ENCODE data around the gene IFIT5.

Gene IFIT5, protein sequence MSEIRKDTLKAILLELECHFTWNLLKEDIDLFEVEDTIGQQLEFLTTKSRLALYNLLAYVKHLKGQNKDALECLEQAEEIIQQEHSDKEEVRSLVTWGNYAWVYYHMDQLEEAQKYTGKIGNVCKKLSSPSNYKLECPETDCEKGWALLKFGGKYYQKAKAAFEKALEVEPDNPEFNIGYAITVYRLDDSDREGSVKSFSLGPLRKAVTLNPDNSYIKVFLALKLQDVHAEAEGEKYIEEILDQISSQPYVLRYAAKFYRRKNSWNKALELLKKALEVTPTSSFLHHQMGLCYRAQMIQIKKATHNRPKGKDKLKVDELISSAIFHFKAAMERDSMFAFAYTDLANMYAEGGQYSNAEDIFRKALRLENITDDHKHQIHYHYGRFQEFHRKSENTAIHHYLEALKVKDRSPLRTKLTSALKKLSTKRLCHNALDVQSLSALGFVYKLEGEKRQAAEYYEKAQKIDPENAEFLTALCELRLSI

DNA sequence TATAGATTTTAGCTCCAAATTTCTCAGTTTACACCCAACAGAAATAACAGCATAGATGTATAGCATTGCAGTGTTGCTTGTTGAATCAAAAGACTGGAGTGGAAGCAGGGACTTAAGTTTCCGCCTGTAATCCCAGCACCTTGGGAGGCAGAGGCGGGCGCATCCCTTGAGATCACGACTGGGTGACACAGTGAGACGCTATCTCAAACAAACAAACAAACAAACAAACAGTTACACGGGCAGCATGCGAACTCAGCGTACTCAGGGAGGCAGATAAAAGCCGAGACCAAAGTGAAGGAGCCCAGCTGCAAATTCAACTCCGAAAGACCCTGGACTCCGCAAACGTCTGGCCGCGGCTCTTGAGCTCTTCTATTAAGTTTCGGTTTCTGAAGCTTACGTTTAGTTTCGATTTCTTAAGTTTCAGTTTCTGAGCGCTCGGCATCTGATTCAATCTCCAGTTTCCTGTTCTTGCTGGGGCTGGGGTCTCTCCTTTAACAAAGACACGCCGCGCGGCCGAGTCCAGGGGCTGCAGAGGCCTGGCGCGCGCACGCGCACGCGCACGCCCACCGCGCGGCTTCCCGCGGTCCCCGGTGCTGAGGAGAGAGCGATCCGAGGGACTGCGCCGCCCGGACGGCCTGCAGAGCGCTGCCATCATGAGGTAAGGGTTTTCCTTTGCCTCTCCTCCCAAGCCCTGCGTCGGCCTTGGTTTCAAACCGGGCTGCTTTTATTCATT, at the start of gene IFIT5:
TSS of gene IFIT5 (plus strand) at position 423 of the 733 bp plus-strand sequence. CDS start at position 654, 231 bp downstream.
- Mint-ChIP-seq H3K4me1 (peaks cover 51% of the 10 kb centered on the region), H3K9me3 (peaks cover 5 to 10% of the 10 kb centered on the region in 2 donors), H3K27me3 (no peaks in the 10 kb centered on the region), H3K4me3 (peak within 1 kb of the TSS; percentile 96 to 99), H3K27ac (peak within 1 kb of the TSS; percentile 97 to 98)
- peak; percentile 83 for ATAC-seq
- peak; percentile 66 to 70 for DNase-seq

DNA sequence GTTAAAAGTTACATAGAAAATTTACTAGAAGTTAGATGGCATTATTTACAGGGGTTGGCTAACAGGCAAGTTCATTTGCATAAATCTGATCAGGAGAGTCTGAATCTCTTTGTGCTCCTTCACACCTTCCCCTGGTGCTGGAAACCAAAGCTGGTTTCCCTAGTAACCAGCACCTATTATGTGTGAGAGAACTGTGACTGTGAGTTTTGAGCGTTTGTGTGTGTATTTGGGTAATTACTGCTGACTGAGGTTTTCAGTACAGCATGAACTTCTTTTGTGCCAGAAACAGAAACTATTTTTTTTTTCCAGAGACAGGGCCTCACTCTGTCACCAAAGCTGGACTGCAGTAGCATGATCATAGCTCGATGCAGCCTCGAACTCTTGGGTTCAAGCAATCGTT, 46.8 kb upstream of the IFIT5 start:
- peaks cover 12% of the 10 kb centered on the region for H3K27me3 Mint-ChIP-seq
- no peak overlapping the region for H3K27ac Mint-ChIP-seq
- ATAC-seq, result peak; percentile 79
- H3K4me1 Mint-ChIP-seq, result peaks cover 37% of the 10 kb centered on the region
- DNase-seq, result no peak
- no peak overlapping the region for H3K4me3 Mint-ChIP-seq
- no peaks in the 10 kb centered on the region for H3K9me3 Mint-ChIP-seq

DNA sequence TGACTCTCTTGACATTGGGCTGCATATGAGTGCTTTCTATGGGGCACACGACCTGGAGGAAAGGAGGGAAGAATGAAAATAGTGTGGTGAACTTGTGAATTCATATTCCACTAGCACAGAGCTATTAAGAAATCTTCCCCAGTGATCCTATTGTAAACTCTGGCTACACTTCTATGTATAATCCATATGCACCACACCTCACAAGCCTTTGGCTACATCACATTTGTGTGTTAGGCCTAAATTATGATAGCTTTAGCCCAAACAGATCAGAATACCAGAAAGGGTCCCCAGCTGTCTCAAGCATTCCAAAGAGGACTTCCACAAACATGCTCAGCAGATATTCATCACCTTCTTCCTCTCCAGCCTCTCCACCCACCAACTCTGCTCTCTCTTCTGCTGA, 46.2 kb upstream of the IFIT5 start:
- H3K27ac Mint-ChIP-seq, result no peak overlapping the region
- H3K27me3 Mint-ChIP-seq, result peaks cover 17% of the 10 kb centered on the region
- H3K4me1 Mint-ChIP-seq, result peaks cover 37% of the 10 kb centered on the region
- H3K9me3 Mint-ChIP-seq, result no peaks in the 10 kb centered on the region
- DNase-seq (no peak), ATAC-seq (no peak)
- no peak overlapping the region for H3K4me3 Mint-ChIP-seq

DNA sequence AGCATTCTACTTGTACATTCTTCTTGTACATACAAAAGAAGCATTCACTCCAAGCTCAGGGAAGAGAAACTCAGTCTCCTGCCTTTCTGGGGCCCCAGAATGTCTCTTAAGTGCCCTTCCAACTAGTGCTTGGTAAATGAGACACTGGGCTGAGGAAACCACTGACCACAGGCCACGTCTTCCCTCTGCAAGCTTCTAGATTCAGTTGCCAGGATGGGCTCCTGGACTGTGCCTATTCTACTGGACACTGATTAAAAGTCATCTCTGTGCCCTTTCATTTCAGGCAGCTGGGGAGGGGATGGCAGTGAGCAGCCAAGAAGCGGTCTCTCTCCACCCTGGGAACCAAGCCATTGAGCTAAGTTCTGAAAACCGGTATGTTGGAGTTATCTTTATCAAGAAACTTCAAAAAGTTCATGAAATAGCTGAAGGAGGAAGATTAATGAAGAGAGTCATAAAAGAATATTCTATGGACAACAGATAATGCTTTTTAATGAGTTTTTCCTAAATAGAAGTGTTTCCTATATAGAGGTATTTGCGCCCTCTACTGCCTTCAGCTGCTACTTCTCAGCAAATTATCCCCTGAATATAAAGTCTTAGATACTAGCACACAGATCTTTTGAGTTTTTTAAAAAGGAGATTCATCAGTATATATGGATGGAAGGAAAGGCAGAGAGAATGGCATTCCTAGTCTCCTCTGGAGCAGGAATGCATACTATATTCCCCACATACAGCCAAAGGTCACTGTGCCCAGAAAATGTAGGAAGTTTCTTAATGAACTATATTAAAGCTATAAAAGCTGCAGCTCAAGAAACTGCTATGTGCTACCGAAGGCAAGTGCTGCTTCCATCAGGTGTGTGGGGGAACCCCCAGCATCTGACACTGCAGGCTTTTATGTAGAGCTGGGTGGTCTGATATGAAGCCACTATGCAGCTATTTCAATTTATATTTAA, 44.9 kb upstream of the IFIT5 start:
- no peak overlapping the region for H3K27ac Mint-ChIP-seq
- DNase-seq, result no peak

DNA sequence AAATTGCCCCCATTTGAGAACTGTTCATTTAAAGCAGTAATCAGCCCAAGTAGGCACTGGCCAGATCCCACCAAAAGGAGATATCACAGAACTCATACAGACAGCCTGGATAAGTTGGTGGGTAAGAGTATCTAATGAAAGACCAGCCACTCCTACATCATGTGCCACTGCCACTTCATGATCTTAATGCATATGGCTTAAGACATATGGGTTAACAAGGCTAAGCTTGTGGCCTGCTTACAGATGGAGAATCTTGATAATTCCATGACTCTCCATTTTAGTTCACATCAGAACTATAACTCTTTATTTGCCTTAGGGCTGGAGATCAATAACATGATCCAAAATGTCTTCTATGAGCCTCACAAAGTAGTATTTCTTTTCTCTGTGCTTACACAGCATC, 43.3 kb upstream of the IFIT5 start:
- no peak for DNase-seq
- no peak for ATAC-seq
- no peak overlapping the region for H3K27ac Mint-ChIP-seq
- peaks cover 26% of the 10 kb centered on the region for H3K27me3 Mint-ChIP-seq
- H3K4me3 Mint-ChIP-seq, result no peak overlapping the region
- no peaks in the 10 kb centered on the region for H3K9me3 Mint-ChIP-seq
- H3K4me1 Mint-ChIP-seq, result peaks cover 21% of the 10 kb centered on the region

More for the DNA sequence above, 44.9 kb upstream of the IFIT5 start:
- Mint-ChIP-seq H3K9me3 (no peaks in the 10 kb centered on the region), H3K27me3 (peaks cover 24% of the 10 kb centered on the region), H3K4me1 (peaks cover 30% of the 10 kb centered on the region), H3K4me3 (no peak overlapping the region)
- peak; percentile 26 for ATAC-seq

DNA sequence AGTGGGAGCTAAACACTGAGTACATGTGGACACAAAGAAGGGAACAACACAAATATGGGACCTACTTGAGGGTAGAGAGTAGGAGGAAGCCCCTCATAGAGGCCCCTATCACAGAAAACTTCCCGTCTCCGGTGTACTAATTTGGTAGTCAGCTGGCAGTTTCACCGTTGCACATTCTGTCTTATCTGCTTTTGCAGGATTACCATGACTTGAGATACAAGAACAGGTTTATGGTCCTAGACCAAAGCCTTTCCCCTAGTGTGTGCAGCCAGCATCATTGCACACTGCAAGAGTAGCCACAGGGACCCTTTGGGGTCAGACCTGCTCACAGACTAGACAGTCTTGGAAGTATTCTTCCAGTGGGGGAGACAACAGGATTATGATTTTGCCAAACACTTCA, 42.4 kb upstream of the IFIT5 start:
- ATAC-seq (no peak), DNase-seq (no peak)
- Mint-ChIP-seq H3K27ac (no peak overlapping the region), H3K9me3 (no peaks in the 10 kb centered on the region), H3K4me1 (peaks cover 21% of the 10 kb centered on the region), H3K27me3 (peaks cover 26% of the 10 kb centered on the region), H3K4me3 (no peak overlapping the region)

DNA sequence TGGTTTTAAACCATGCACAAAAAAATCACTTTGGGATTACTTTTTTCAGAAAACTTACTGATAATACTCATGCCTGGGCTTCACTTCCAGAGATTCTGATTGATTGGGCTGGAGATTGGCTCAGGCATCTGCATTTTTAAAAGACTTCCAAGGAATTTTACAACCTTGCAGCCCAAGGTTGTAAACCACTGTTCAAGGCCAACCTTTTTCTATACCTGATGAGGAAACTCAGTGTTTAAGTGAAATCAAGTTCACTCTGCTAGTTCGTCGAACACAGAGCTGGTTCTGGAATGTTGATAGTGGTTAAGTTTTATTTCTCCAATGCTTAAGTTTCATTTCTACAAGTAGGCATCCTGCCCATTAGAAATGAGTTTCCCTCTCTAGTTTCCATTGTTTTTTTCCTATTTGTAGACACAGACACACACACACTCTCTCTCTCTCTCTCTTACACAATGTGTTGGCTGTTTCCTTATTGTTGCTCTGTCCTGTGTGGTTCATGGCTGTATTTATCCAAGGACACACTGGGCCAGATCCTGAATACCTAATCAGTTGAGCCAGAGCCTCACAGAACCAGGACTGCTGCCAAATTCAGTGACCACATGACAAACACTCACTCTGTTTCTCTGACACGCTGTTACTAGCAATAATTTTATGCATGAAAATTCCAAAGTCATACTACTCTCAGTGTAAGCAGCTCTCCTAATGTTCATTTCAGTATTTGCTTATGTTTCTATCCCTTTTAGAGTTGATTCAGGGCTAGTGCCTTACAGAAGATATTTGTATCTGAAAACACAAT, 40.3 kb upstream of the IFIT5 start:
- H3K27ac Mint-ChIP-seq, result peak overlapping the region in 1 of 2 donors; percentile 15
- no peaks in the 10 kb centered on the region for H3K9me3 Mint-ChIP-seq
- H3K4me1 Mint-ChIP-seq, result peaks cover 6% of the 10 kb centered on the region
- H3K4me3 Mint-ChIP-seq, result no peak overlapping the region
- DNase-seq, result no peak
- ATAC-seq, result no peak
- H3K27me3 Mint-ChIP-seq, result peaks cover 26% of the 10 kb centered on the region

DNA sequence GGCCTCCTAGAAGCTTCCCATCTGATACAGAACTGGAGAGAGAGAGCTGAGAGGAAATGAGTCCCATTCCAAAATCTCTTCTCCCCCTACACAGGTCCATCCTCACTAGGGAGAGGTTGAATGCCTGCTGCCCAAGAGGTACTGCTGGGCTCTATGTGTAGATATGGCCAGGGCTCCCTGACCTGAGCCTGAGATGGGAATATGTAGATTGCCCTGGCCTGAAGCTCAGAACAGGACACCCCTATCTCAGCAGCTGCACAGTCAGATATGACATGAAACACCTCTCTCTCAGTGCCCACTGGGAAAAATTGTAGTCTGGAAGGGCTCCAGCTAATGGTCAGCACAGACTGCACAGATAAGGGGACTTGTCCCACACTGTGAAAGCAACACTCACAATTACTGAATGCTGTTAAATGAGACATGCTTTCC, 39.6 kb upstream of the IFIT5 start:
- Mint-ChIP-seq H3K27ac (no peak overlapping the region), H3K4me3 (no peak overlapping the region), H3K9me3 (no peaks in the 10 kb centered on the region), H3K4me1 (no peaks in the 10 kb centered on the region), H3K27me3 (peaks cover 26% of the 10 kb centered on the region)
- DNase-seq (no peak), ATAC-seq (no peak)

DNA sequence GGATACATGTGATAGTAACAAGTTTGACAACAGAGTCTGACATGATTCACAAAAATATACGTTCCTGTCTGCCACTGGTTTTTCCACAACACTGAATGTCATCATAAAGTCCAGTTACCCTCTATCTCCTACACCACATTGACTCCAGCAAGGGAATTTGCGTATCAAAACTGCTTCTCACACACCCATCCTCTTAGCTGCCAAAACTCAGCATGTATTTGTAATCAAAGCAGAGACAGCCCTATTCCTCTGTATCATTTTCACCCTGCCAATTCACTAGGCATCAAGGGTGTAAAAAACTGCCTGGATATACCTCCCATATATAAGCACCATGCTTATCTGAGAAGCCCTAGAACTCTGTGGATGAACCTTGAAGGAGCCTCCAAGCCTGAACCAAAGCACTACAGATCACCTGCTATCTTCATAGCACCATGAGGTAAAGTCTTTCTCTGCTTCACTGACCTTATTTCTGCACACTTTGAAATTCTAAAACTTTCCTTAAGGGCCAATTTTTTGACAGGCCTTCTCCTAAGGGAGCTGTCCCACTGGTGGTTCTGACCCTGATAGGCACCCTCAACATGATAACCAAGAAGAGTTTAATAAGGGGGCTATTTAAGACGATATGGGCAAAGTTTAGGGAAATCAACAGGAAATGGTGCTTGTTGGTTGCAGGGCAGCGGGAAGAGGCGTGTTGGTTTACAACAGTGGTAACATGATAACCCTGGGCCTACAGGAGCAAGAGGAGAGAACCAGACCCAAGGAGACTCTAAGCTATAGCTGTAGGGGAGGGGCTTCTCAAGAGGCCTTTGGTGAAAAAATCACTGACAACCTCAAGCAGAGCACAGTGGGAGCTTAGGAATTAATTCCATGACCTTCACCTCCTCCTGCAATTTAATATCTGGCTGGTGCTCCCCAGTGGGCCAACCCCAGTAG, 36.4 kb upstream of the IFIT5 start, which contains the start of gene IFIT1B:
TSS of gene IFIT1B (plus strand) at position 352 of the 933 bp plus-strand sequence. CDS start at position 432, 80 bp downstream.
- no peaks in the 10 kb centered on the region for H3K4me1 Mint-ChIP-seq
- no peak for ATAC-seq
- H3K4me3 Mint-ChIP-seq, result no peak within 1 kb of the TSS
- no peak for DNase-seq
- H3K27ac Mint-ChIP-seq, result no peak within 1 kb of the TSS
- H3K27me3 Mint-ChIP-seq, result peaks cover 10% of the 10 kb centered on the region
- H3K9me3 Mint-ChIP-seq, result no peaks in the 10 kb centered on the region

DNA sequence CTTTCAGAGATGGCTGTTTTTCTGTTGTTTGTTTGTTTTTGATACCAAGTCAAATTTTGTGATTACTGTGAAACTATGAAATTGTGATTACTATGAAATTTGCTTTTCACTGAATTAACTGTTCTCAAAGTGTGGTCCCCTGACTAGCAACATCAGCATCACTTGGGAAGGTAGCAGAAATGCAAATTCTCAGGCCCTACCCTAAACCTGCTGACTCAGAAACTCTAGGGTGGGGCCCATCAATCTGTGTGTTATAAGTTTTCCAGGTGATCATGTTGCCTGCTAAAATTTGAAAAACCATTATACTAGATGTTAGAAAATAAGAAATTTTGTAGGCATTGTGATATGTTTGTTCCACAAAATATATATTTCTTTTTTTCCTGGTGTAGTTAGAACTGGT, 35.3 kb upstream of the IFIT5 start:
- H3K27me3 Mint-ChIP-seq, result peaks cover 5% of the 10 kb centered on the region
- H3K27ac Mint-ChIP-seq, result no peak overlapping the region
- H3K4me1 Mint-ChIP-seq, result no peaks in the 10 kb centered on the region
- no peaks in the 10 kb centered on the region for H3K9me3 Mint-ChIP-seq
- no peak overlapping the region for H3K4me3 Mint-ChIP-seq
- DNase-seq (no peak), ATAC-seq (no peak)

DNA sequence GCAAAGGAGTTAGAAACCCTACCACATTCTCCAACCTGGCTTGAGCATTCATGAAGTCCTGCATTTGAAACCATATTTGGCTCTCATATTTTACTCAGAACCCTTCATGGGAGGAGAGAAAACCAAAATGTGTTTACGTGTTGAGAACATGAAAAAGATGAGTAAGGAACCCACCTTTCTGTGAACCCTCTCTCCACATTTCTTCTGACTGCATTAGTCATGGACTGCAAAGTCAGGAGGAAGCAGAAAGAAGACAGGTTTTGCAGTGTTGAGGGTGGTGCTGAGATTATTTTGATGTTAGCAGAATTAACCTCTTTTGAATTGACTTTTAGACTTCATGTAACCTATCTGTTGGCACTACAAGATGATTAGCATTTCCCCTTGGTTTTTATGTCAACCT, 31.6 kb upstream of the IFIT5 start:
- no peak overlapping the region for H3K4me3 Mint-ChIP-seq
- no peak for ATAC-seq
- no peaks in the 10 kb centered on the region for H3K27me3 Mint-ChIP-seq
- no peak overlapping the region for H3K27ac Mint-ChIP-seq
- H3K4me1 Mint-ChIP-seq, result no peaks in the 10 kb centered on the region
- no peaks in the 10 kb centered on the region for H3K9me3 Mint-ChIP-seq
- no peak for DNase-seq

DNA sequence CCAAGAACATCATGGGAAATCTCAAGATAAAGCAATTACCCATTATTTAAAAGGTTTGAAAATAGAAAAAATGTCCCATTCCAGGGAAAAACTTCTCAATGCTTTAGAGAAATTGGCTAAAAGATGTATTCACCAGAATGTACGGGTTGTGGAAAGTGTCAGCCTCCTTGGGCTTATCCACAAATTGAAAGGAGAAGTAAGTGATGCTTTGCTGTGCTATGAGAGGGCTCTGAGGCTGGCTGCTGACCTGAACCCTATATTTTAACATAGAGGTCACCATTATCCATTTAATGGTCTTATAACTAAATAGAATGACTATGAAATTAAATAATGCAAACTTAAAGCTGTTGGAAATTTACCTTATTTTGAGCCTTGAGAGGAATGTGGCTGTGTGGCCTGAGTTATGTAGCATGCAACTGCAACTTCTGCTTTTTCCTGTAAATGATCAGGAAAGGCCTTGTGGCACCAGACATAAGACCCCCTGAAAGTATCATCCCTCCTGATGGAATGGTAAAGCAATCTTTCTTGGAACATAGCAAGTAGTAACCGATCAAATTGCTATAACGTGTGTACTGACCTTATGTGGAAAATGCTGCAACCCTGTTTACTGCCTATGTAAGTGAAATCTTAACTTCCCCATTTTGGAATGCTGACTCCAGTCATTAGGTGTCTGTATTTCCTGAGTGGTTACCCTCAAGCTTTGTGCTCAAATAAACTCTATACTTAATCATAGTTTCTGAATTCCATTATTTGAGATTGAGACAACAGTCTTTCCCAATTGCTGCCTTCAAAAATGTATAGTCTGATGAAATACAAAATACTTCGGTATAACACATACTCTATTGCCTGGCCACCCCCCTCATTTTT, 29.7 kb upstream of the IFIT5 start:
- Mint-ChIP-seq H3K27me3 (no peaks in the 10 kb centered on the region), H3K4me1 (no peaks in the 10 kb centered on the region), H3K27ac (no peak overlapping the region), H3K9me3 (no peaks in the 10 kb centered on the region), H3K4me3 (no peak overlapping the region)
- ATAC-seq, result no peak
- no peak for DNase-seq

DNA sequence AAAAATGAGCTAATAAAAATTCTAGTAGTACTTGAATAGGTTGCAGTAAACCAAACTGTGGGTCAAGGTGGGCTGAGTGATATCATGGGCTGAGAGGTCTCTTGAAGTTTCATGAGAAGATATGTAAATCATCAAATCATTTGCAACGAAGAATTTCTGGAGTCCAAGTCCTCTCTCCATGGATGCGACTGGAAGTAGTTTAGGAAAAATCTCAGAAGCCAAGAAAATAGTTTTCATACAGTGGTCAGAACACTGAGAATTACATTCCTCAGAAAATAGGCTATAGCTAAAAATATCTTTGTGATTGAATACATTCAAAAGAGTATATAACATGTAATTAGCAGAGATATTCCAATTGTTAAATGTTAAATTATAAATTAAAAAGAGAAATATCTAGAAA, 25.6 kb upstream of the IFIT5 start:
- H3K27me3 Mint-ChIP-seq, result no peaks in the 10 kb centered on the region
- H3K27ac Mint-ChIP-seq, result no peak overlapping the region
- no peaks in the 10 kb centered on the region for H3K9me3 Mint-ChIP-seq
- no peak for DNase-seq
- ATAC-seq, result no peak
- no peak overlapping the region for H3K4me3 Mint-ChIP-seq
- H3K4me1 Mint-ChIP-seq, result peaks cover 18% of the 10 kb centered on the region
